ENCODE data around the gene KLHDC3.

GRCh38 chr6:43024436-43024835 is 10.4 kb downstream of the KLHDC3 start:
- TF ChIP-seq CTCF (conservative IDR thresholded peaks at IDR 0.05 in 1 of 2, IDR thresholded peaks at IDR 0.05 in 1 of 2; ENCODE audit: low read depth in 1 of 2, low read length in 2 of 2), result no peak
- no peak for TF ChIP-seq EZH2 (IDR thresholded peaks at IDR 0.05; ENCODE audit: low read length, missing control alignments)
